K562 (cell line): ENCODE measurements around the gene HAPSTR1. TPM values are rescaled to one million over a fixed set of nuclear protein-coding genes. Genes with fewer than 3 reads are reported as not detected.
A peak's percentile ranks its signal among the peaks of the same experiment; 100 is the strongest.

Experiments used
- ATAC-seq: fragments of 200-7000 bp; cut with Tn5 transposase; 3 replicates; pipeline ENCODE4 v1.9.1; 2020; ENCODE audit warnings: moderate library complexity
- BruUV-seq: library from RNA; stranded (reverse); fragments of 400-500 nt; replicated peaks from 2 replicates; lab custom pipeline; 2021; lab: Mats Ljungman, UMichigan
- CTCF ChIA-PET: fragments of 300-600 bp; formaldehyde crosslinking; extraction: SDS; loops from one replicate; lab custom pipeline; 2021; ENCODE audit warnings: low intra/inter-chr PET ratio; lab: Yijun Ruan, JAX
- POLR2A ChIA-PET: fragments of 300-600, 350-650 bp; sonication (Branson Sonifier 250); formaldehyde crosslinking; extraction: SDS; loops from one replicate; lab custom pipeline; 2021; ENCODE audit warnings: antibody characterized with exemption, inconsistent platforms; lab: Yijun Ruan, JAX
- DNase-seq, 4 experiments: peaks; one replicate each; pipeline versions ENCODE4 v3.0.0 to v3.0.0-alpha.2; 2011 to 2018; ENCODE audit warnings: low spot score in 3 of 4, mixed read lengths in 3 of 4; ENCODE audit errors: extremely low read depth in 1 of 4
- FAIRE-seq: peaks from 2 replicates; lab custom pipeline; 2011; peaks lifted over from hg19 to GRCh38; lab: Jason Lieb, UNC
- H2AFZ ChIP-seq: 2 replicates; pipeline ENCODE4 v1.6.0; 2011; ENCODE audit warnings: low read depth, low read length, control low read depth, inconsistent platforms
- H3K27ac ChIP-seq: fragments of 200-600 bp; 3 replicates; pipeline ENCODE4 v1.8.0; 2011; ENCODE audit warnings: low read depth, mild to moderate bottlenecking, control low read depth, inconsistent platforms, low read length, moderate library complexity, mixed read lengths; ENCODE audit errors: extremely low read depth
- H3K27me3 ChIP-seq, 2 experiments: fragments of 300-600 bp in 1 of 2; 2 replicates in 1 of 2; 3 replicates in 1 of 2; pipeline versions ENCODE4 v1.6.0 to v1.8.0; 2011; ENCODE audit warnings: inconsistent platforms in 2 of 2, low read length in 2 of 2, mild to moderate bottlenecking in 1 of 2, mixed read lengths in 1 of 2, moderate library complexity in 1 of 2; ENCODE audit not compliant: control insufficient read depth in 2 of 2, insufficient read depth in 2 of 2
- H3K36me3 ChIP-seq: fragments of 300-600 bp; 3 replicates; pipeline ENCODE4 v1.8.0; 2011; ENCODE audit warnings: mild to moderate bottlenecking, low read length, inconsistent platforms; ENCODE audit not compliant: control insufficient read depth, insufficient read depth
- H3K4me1 ChIP-seq, 2 experiments: fragments of 200-600 bp in 1 of 2; replicated peaks in 1 of 2; 2 replicates in 1 of 2; 3 replicates in 1 of 2; pipeline versions ENCODE4 v1.5.1 to v1.8.0; 2011; ENCODE audit warnings: inconsistent platforms in 2 of 2, low read length in 2 of 2, mild to moderate bottlenecking in 1 of 2, mixed read lengths in 1 of 2, moderate library complexity in 1 of 2; ENCODE audit not compliant: control insufficient read depth in 2 of 2, insufficient read depth in 2 of 2
- H3K4me2 ChIP-seq: 2 replicates; pipeline ENCODE4 v1.6.1; 2011; ENCODE audit warnings: low read length, control low read depth, inconsistent platforms, mixed read lengths; ENCODE audit not compliant: insufficient read depth
- H3K4me3 ChIP-seq: fragments of 200-600 bp; sonication (generic), shearing (Covaris generic); 2 replicates; pipeline ENCODE4 v1.5.1; 2016; ENCODE audit warnings: control low read depth, inconsistent platforms
- H3K79me2 ChIP-seq: fragments of 200-600 bp; 3 replicates; pipeline ENCODE4 v1.8.0; 2011; ENCODE audit warnings: low read length, inconsistent platforms; ENCODE audit not compliant: control insufficient read depth, insufficient read depth
- H3K9ac ChIP-seq, 2 experiments: 2 replicates each; pipeline versions ENCODE4 v1.6.0 to v1.6.1; 2011; ENCODE audit warnings: low read depth in 2 of 2, low read length in 2 of 2, control low read depth in 1 of 2, inconsistent platforms in 1 of 2, mild to moderate bottlenecking in 1 of 2, mixed read lengths in 1 of 2; ENCODE audit not compliant: insufficient read depth in 1 of 2
- H3K9me1 ChIP-seq: one replicate; pipeline ENCODE4 v1.6.0; 2011; ENCODE audit warnings: inconsistent platforms, mild to moderate bottlenecking, low read length, moderate library complexity; ENCODE audit not compliant: control insufficient read depth, insufficient read depth
- H3K9me3 ChIP-seq: replicated peaks from 2 replicates; pipeline ENCODE4 v1.5.1; 2011; ENCODE audit warnings: low read depth, low read length, inconsistent platforms; ENCODE audit not compliant: control insufficient read depth, insufficient read depth
- H4K20me1 ChIP-seq: replicated peaks from 2 replicates; pipeline ENCODE4 v1.6.1; 2011; ENCODE audit warnings: low read length, inconsistent platforms, mixed read lengths; ENCODE audit not compliant: control insufficient read depth, insufficient read depth
- NCOA2 ChIP-seq, 2 experiments: fragments of 450-650 bp; IDR thresholded peaks; 2 replicates each; pipeline ENCODE4 v1.6.1; 2018; ENCODE audit warnings: mild to moderate bottlenecking in 2 of 2, moderate library complexity in 1 of 2; ENCODE audit not compliant: partially characterized antibody in 2 of 2
- POLR2G ChIP-seq: fragments of 200-400 bp; formaldehyde crosslinking; IDR thresholded peaks from 2 replicates; pipeline ENCODE4 v1.6.1; 2017; ENCODE audit warnings: low read depth, mild to moderate bottlenecking, antibody characterized with exemption, low read length, moderate library complexity
- RHOXF2B ChIP-seq: fragments of 250-450 bp; sonication (Bioruptor Pico); conservative IDR thresholded peaks from 2 replicates; pipeline ENCODE4 v1.5.1; 2021
- ZNF143 ChIP-seq: sonication (generic); formaldehyde crosslinking; IDR thresholded peaks from 2 replicates; pipeline ENCODE4 v1.9.0; 2022; ENCODE audit warnings: mild to moderate bottlenecking, missing genetic modification reagents
- WGBS: fragments of 100-300 bp; shearing (Covaris generic); methylation state at CpG from one replicate; pipeline ENCODE4 v1.1.6; 2016; ENCODE audit warnings: low coverage, mixed read lengths; ENCODE audit not compliant: insufficient coverage; ENCODE audit errors: missing lambda C conversion rate; 5-methylcytosine and 5-hydroxymethylcytosine counted together
- in situ Hi-C: fragments of 300-500 bp; cut with MboI; formaldehyde crosslinking; loops from 4 replicates; pipeline ENCODE4 v1.15.0; 2018; ENCODE audit warnings: inconsistent platforms, mixed read lengths
- intact Hi-C: fragments of 100-400 bp; cut with micrococcal nuclease; formaldehyde crosslinking; loops from 2 replicates; pipeline ENCODE4 v1.14.2; 2022
- polyA plus RNA-seq, 8 experiments: library from polyadenylated mRNA; depleted of rRNA in 4 of 8; stranded (reverse) in 5 of 8; unstranded in 3 of 8; fragments of >200 nt; fragmentation: Nextera tagmentation in 2 of 8; fragmentation: Illumina TruSeq in 1 of 8; extraction: Ambion mirVana in 2 of 8; extraction: Trizol in 1 of 8; gene quantifications; 2 replicates each; pipeline versions ENCODE4 v1.2.1 to v1.2.3, GENCODE V29; 2011 to 2014; ENCODE audit warnings: inconsistent platforms in 1 of 8, missing spikeins in 1 of 8
- total RNA-seq, 7 experiments: library from RNA; depleted of rRNA in 6 of 7; stranded (reverse); fragments of >200 nt in 6 of 7; fragmentation: Illumina TruSeq in 2 of 7; extraction: Trizol in 2 of 7; gene quantifications; 2 replicates each; pipeline versions ENCODE4 v1.2.1 to v1.2.3, GENCODE V29; 2011 to 2021; ENCODE audit warnings: low replicate concordance in 1 of 7
- TF ChIP-seq, protein P1 (sequence below): fragments of 450-650 bp; IDR thresholded peaks from 2 replicates; pipeline ENCODE4 v1.6.1; 2018; ENCODE audit not compliant: partially characterized antibody

The HAPSTR1 gene
- total and polyA plus RNA-seq, 9 of the 15 experiments (the other 6 are each of a cell fraction or from before 2014, with no cell fraction given) = 10.8 to 67.9 (median 36.5) TPM

DNA sequence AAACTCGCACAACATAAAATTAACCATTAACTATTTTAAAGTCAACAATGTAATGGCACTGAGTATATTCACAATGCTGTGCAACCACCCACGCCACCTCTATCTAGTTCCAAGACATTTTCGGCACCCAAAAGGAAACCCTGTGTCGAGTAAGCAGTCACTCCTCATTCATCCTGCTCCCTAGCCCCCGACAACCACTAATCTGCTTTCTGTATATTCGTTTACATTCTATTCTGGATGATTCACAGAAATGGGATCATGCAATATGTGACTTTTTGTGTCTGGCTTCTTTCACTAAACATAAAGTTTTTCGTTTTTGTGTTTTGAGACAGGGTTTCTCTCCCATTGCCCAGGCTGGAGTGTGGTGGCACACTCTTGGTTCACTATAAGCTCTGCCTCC lies 42.2 kb upstream of the HAPSTR1 start:
- BruUV-seq = no TSS peak
- no peak for ATAC-seq

DNA sequence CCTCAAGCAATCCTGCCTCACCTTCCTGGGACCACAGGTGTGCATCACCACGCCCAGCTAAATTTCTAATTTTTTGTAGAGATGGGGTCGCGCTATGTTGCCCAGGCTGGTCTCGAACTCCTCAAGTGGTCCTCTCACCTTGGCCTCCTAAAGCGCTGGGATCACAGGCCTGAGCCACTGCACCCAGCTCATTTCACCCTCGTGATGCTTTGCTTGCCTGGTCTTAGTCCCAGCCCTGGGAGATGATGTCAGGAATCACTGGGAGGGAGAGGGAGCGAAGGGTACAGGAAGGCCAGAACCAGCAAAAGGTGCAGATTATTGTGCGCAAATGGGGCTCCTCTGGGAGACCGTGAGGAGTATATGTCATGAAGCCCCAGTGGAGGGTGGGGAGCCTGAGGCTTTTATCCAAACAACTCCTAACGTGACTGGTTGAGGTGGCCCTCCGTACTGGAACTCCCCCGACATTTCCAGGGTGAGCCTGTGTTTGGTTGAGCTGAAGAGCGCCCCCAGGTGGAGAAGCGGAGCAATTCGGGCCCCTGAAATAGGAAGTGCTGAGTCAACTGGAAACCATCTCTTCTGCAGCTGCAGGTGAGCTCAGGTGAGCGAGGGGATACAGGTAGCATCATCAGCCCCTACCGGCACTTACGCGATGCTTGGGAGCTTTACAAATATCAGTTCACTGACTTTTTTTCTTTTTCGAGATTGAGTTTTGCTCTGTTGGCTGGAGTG lies 41.2 kb upstream of the HAPSTR1 start:
- Histone ChIP-seq H3K9me3 (peaks cover 5% of the 10 kb centered on the region; the same call in 1 of the 2 replicates), H3K9me1 (no peaks in the 10 kb centered on the region), H3K27ac (no peak overlapping the region), H2AFZ (peak overlapping the region; percentile 60), H3K9ac (no peak overlapping the region; a peak in 1 of 4 replicates), H3K4me3 (no peak overlapping the region), H3K79me2 (no peaks in the 10 kb centered on the region), H3K36me3 (peaks cover 3% of the 10 kb centered on the region; the same call in 1 of the 3 replicates), H4K20me1 (no peaks in the 10 kb centered on the region), H3K4me1 (peaks cover 17 to 23% of the 10 kb centered on the region in 2 experiments; a peak in 3 of 5 replicates), H3K4me2 (peak overlapping the region; percentile 26), H3K27me3 (no peaks in the 10 kb centered on the region)
- intact Hi-C loops (loop anchor here (5.0 kb wide), 1 partner anchor 42 kb away; the partner anchor contains the start of gene HAPSTR1), in situ Hi-C loops (loop anchor here (10.0 kb wide), 1 partner anchor 1915 kb away; no protein-coding TSS in a partner anchor)
- POLR2A ChIA-PET = interaction anchor here (0.6 to 1.0 kb wide), 4 partner anchors 17 to 887 kb away, joined by 3 read pairs; no protein-coding TSS in a partner anchor
- 60% methylated on average over 18 of the region's 20 CpGs for WGBS
- CTCF ChIA-PET = no interaction called here
- no TSS peak for BruUV-seq
- peak; percentile 59 for ATAC-seq
- peak; percentile 59 for FAIRE-seq
- peak; percentile 50 to 82 (median 58) for DNase-seq
- TF ChIP-seq ZNF143 (peak; percentile 23; the same call in 1 of the 2 replicates), RHOXF2B (CRISPR knock-in tag) (no peak)
- TF ChIP-seq, protein P1, sequence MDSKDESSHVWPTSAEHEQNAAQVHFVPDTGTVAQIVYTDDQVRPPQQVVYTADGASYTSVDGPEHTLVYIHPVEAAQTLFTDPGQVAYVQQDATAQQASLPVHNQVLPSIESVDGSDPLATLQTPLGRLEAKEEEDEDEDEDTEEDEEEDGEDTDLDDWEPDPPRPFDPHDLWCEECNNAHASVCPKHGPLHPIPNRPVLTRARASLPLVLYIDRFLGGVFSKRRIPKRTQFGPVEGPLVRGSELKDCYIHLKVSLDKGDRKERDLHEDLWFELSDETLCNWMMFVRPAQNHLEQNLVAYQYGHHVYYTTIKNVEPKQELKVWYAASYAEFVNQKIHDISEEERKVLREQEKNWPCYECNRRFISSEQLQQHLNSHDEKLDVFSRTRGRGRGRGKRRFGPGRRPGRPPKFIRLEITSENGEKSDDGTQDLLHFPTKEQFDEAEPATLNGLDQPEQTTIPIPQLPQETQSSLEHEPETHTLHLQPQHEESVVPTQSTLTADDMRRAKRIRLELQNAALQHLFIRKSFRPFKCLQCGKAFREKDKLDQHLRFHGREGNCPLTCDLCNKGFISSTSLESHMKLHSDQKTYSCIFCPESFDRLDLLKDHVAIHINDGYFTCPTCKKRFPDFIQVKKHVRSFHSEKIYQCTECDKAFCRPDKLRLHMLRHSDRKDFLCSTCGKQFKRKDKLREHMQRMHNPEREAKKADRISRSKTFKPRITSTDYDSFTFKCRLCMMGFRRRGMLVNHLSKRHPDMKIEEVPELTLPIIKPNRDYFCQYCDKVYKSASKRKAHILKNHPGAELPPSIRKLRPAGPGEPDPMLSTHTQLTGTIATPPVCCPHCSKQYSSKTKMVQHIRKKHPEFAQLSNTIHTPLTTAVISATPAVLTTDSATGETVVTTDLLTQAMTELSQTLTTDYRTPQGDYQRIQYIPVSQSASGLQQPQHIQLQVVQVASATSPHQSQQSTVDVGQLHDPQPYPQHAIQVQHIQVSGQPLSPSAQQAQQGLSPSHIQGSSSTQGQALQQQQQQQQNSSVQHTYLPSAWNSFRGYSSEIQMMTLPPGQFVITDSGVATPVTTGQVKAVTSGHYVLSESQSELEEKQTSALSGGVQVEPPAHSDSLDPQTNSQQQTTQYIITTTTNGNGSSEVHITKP = peak; percentile 43

More for the DNA sequence above, 42.2 kb upstream of the HAPSTR1 start:
- H3K4me2 ChIP-seq = no peak overlapping the region
- POLR2A ChIA-PET = interaction anchor here (0.6 to 1.0 kb wide), 4 partner anchors 12 to 48 kb away, joined by 3 read pairs; no protein-coding TSS in a partner anchor
- no peak overlapping the region for H3K4me3 ChIP-seq
- H3K36me3 ChIP-seq = no peaks in the 10 kb centered on the region
- 55% methylated on average over 7 of the region's 7 CpGs for WGBS
- H3K27ac ChIP-seq = no peak overlapping the region
- H3K79me2 ChIP-seq = no peaks in the 10 kb centered on the region
- in situ Hi-C loops (no loop called here), intact Hi-C loops (no loop called here)
- peaks cover 17 to 23% of the 10 kb centered on the region in 2 experiments; a peak in 3 of 5 replicates for H3K4me1 ChIP-seq
- CTCF ChIA-PET = no interaction called here
- no peak for FAIRE-seq
- no peak for DNase-seq
- no peak overlapping the region for H3K9ac ChIP-seq
- no peaks in the 10 kb centered on the region for H3K9me1 ChIP-seq
- TF ChIP-seq NCOA2 (IDR thresholded peaks at IDR 0.05; ENCODE audit: partially characterized antibody in 2 of 2) = no peak
- TF ChIP-seq POLR2G = 0 out of 2 replicates have a peak, but pooled peaks have one; percentile 8
- H3K9me3 ChIP-seq = peaks cover 5% of the 10 kb centered on the region; the same call in 1 of the 2 replicates
- H4K20me1 ChIP-seq = no peaks in the 10 kb centered on the region
- no peaks in the 10 kb centered on the region for H3K27me3 ChIP-seq
- no peak overlapping the region for H2AFZ ChIP-seq
